ENCODE results near the gene CREG1. TPM values are rescaled to one million over a fixed set of nuclear protein-coding genes. Genes with fewer than 3 reads are reported as not detected.

The CREG1 gene
- total RNA-seq, 1 donor = 150 TPM

GRCh38 chr1:167520711-167521206 is 32.8 kb downstream of the CREG1 start:
- Histone ChIP-seq H3K79me2 (ENCODE audit: insufficient read depth, low read length) (no peaks in the 10 kb centered on the region), H3K4me2 (ENCODE audit: insufficient read depth, low read length) (no peak overlapping the region), H3K36me3 (ENCODE audit: insufficient read depth, low read length) (no peaks in the 10 kb centered on the region), H3K4me3 (ENCODE audit: insufficient read depth, low read length) (no peak overlapping the region), H3K27ac (ENCODE audit: low read depth, low read length) (no peak overlapping the region), H3K27me3 (ENCODE audit: insufficient read depth, low read length) (peaks cover 2% of the 10 kb centered on the region), H4K20me1 (ENCODE audit: insufficient read depth, low read length) (no peaks in the 10 kb centered on the region), H2AFZ (ENCODE audit: low read length) (no peak overlapping the region), H3K9me3 (ENCODE audit: low read depth, low read length) (no peaks in the 10 kb centered on the region), H3K4me1 (ENCODE audit: insufficient read depth, low read length) (no peaks in the 10 kb centered on the region)
- TF ChIP-seq CTCF (IDR thresholded peaks at IDR 0.05; ENCODE audit: extremely low read depth, low read depth, low read length) = no peak
- no peak for DNase-seq (ENCODE audit: insufficient read length, low spot score, missing footprints)

- no peak within 1 kb of the TSS for H3K4me2 ChIP-seq (ENCODE audit: insufficient read depth, low read length)
- no peaks in the 10 kb centered on the region for H3K4me1 ChIP-seq (ENCODE audit: insufficient read depth, low read length)
- peaks cover 7% of the 10 kb centered on the region for H3K27me3 ChIP-seq (ENCODE audit: insufficient read depth, low read length)
- H4K20me1 ChIP-seq (ENCODE audit: insufficient read depth, low read length) = no peaks in the 10 kb centered on the region
- H3K79me2 ChIP-seq (ENCODE audit: insufficient read depth, low read length) = no peaks in the 10 kb centered on the region
- H3K36me3 ChIP-seq (ENCODE audit: insufficient read depth, low read length) = no peaks in the 10 kb centered on the region
- H3K4me3 ChIP-seq (ENCODE audit: insufficient read depth, low read length) = no peak within 1 kb of the TSS
- H2AFZ ChIP-seq (ENCODE audit: low read length) = no peak within 1 kb of the TSS
- H3K9me3 ChIP-seq (ENCODE audit: low read depth, low read length) = no peaks in the 10 kb centered on the region
- TF ChIP-seq CTCF (IDR thresholded peaks at IDR 0.05; ENCODE audit: extremely low read depth, low read depth, low read length) = no peak
- DNase-seq (ENCODE audit: insufficient read length, low spot score, missing footprints) = no peak
- no peak within 1 kb of the TSS for H3K27ac ChIP-seq (ENCODE audit: low read depth, low read length)
Observed at GRCh38 chr1:167518331-167518700, 35.2 kb downstream of the CREG1 start, which contains the start of gene CD247. Gene CD247 (minus strand): TSS chr1:167518529. CDS start chr1:167518465, 64 bp downstream.

GRCh38 chr1:167517535-167518330 is 35.8 kb downstream of the CREG1 start:
- H3K27ac ChIP-seq (ENCODE audit: low read depth, low read length) = no peak overlapping the region
- H3K4me1 ChIP-seq (ENCODE audit: insufficient read depth, low read length) = no peaks in the 10 kb centered on the region
- TF ChIP-seq CTCF (IDR thresholded peaks at IDR 0.05; ENCODE audit: extremely low read depth, low read depth, low read length) = no peak
- no peak overlapping the region for H3K4me3 ChIP-seq (ENCODE audit: insufficient read depth, low read length)
- no peak overlapping the region for H3K4me2 ChIP-seq (ENCODE audit: insufficient read depth, low read length)
- H3K9me3 ChIP-seq (ENCODE audit: low read depth, low read length) = no peaks in the 10 kb centered on the region
- H3K27me3 ChIP-seq (ENCODE audit: insufficient read depth, low read length) = peaks cover 11% of the 10 kb centered on the region
- H3K36me3 ChIP-seq (ENCODE audit: insufficient read depth, low read length) = no peaks in the 10 kb centered on the region
- no peak overlapping the region for H2AFZ ChIP-seq (ENCODE audit: low read length)
- DNase-seq (ENCODE audit: insufficient read length, low spot score, missing footprints) = no peak
- no peaks in the 10 kb centered on the region for H4K20me1 ChIP-seq (ENCODE audit: insufficient read depth, low read length)
- H3K79me2 ChIP-seq (ENCODE audit: insufficient read depth, low read length) = no peaks in the 10 kb centered on the region

All from osteoblast (primary cell).